ENCODE data around the gene CEP128. TPM values are rescaled to one million over a fixed set of nuclear protein-coding genes. Genes with fewer than 3 reads are reported as not detected.
A peak's percentile ranks its signal among the peaks of the same experiment; 100 is the strongest.

CEP128 gene
- total RNA-seq, 5 donors from 2014 or later (not counting 1 experiment from before 2014, with no cell fraction given), result 12.6 to 24.8 (median 15.2) TPM

- Histone ChIP-seq H3K4me1 (ENCODE audit: control insufficient read depth in 1 of 2, extremely low read depth in 1 of 2, insufficient read depth in 2 of 2, low read length in 2 of 2) (no peaks in the 10 kb centered on the region), H3K27me3 (replicated peaks in 1 of 2; ENCODE audit: control insufficient read depth in 2 of 2, extremely low read depth in 1 of 2, insufficient read depth in 2 of 2, low read length in 1 of 2) (no peaks in the 10 kb centered on the region), H3K27ac (ENCODE audit: low read length) (no peak overlapping the region), H3K4me3 (ENCODE audit: control insufficient read depth in 1 of 2, extremely low read depth in 1 of 2, low read length in 1 of 2) (no peak overlapping the region), H3K9me3 (no peaks in the 10 kb centered on the region), H3K36me3 (ENCODE audit: control insufficient read depth in 2 of 2, extremely low read depth in 1 of 2, insufficient read depth in 1 of 2, low read length in 1 of 2) (no peaks in the 10 kb centered on the region)
- POLR2A ChIA-PET, result interaction anchor here in 1 of 2 donors (0.6 kb wide), 1 partner anchor 57 kb away, joined by 4 read pairs; no protein-coding TSS in a partner anchor
- H3K27ac Mint-ChIP-seq, result no peak overlapping the region
- no peak for DNase-seq
- CTCF ChIA-PET, result no interaction called here
- peaks cover 16 to 49% (median 19%) of the 10 kb centered on the region in 3 donors for H3K9me3 Mint-ChIP-seq
- no peaks in the 10 kb centered on the region for H3K27me3 Mint-ChIP-seq
- peaks cover 55% of the 10 kb centered on the region for H3K36me3 Mint-ChIP-seq
- no peak for ATAC-seq (replicated peaks in 1 of 4)
- no peak overlapping the region for H3K4me3 Mint-ChIP-seq
- no CpG with 5 or more reads among the region's 1 CpG for WGBS (ENCODE audit: insufficient coverage)
- H3K4me1 Mint-ChIP-seq, result no peaks in the 10 kb centered on the region
Measured at GRCh38 chr14:80867091-80867490, 74.4 kb downstream of the CEP128 start.

GRCh38 chr14:80865565-80865964 is 76.0 kb downstream of the CEP128 start:
- H3K36me3 ChIP-seq (ENCODE audit: control insufficient read depth in 2 of 2, extremely low read depth in 1 of 2, insufficient read depth in 1 of 2, low read length in 1 of 2), result no peaks in the 10 kb centered on the region
- 100% methylated on average over 2 of the region's 2 CpGs for WGBS (ENCODE audit: insufficient coverage)
- H3K4me3 ChIP-seq (ENCODE audit: control insufficient read depth in 1 of 2, extremely low read depth in 1 of 2, low read length in 1 of 2), result no peak overlapping the region
- ChIA-PET POLR2A (no interaction called here), CTCF (no interaction called here)
- Mint-ChIP-seq H3K9me3 (peaks cover 13 to 41% (median 18%) of the 10 kb centered on the region in 3 donors), H3K36me3 (peaks cover 48% of the 10 kb centered on the region), H3K27ac (no peak overlapping the region), H3K27me3 (no peaks in the 10 kb centered on the region), H3K4me3 (no peak overlapping the region), H3K4me1 (no peaks in the 10 kb centered on the region)
- ATAC-seq (replicated peaks in 1 of 4), result no peak
- no peak for DNase-seq
- H3K9me3 ChIP-seq, result no peaks in the 10 kb centered on the region
- H3K27me3 ChIP-seq (replicated peaks in 1 of 2; ENCODE audit: control insufficient read depth in 2 of 2, extremely low read depth in 1 of 2, insufficient read depth in 2 of 2, low read length in 1 of 2), result no peaks in the 10 kb centered on the region
- no peaks in the 10 kb centered on the region for H3K4me1 ChIP-seq (ENCODE audit: control insufficient read depth in 1 of 2, extremely low read depth in 1 of 2, insufficient read depth in 2 of 2, low read length in 2 of 2)
- H3K27ac ChIP-seq (ENCODE audit: low read length), result no peak overlapping the region

- Histone ChIP-seq H3K27me3 (replicated peaks in 1 of 2; ENCODE audit: control insufficient read depth in 2 of 2, extremely low read depth in 1 of 2, insufficient read depth in 2 of 2, low read length in 1 of 2) (no peaks in the 10 kb centered on the region), H3K4me3 (ENCODE audit: control insufficient read depth in 1 of 2, extremely low read depth in 1 of 2, low read length in 1 of 2) (no peak overlapping the region), H3K9me3 (no peaks in the 10 kb centered on the region), H3K27ac (ENCODE audit: low read length) (no peak overlapping the region), H3K4me1 (ENCODE audit: control insufficient read depth in 1 of 2, extremely low read depth in 1 of 2, insufficient read depth in 2 of 2, low read length in 2 of 2) (no peaks in the 10 kb centered on the region), H3K36me3 (ENCODE audit: control insufficient read depth in 2 of 2, extremely low read depth in 1 of 2, insufficient read depth in 1 of 2, low read length in 1 of 2) (no peaks in the 10 kb centered on the region)
- H3K4me3 Mint-ChIP-seq, result no peak overlapping the region
- H3K4me1 Mint-ChIP-seq, result no peaks in the 10 kb centered on the region
- no peak for ATAC-seq (replicated peaks in 1 of 4)
- peaks cover 29% of the 10 kb centered on the region for H3K36me3 Mint-ChIP-seq
- no CpG with 5 or more reads among the region's 3 CpGs for WGBS (ENCODE audit: insufficient coverage)
- ChIA-PET CTCF (interaction anchor here in 1 of 2 donors (0.9 kb wide), 1 partner anchor 124 kb away, joined by 3 read pairs; no protein-coding TSS in a partner anchor), POLR2A (no interaction called here)
- H3K27ac Mint-ChIP-seq, result no peak overlapping the region
- no peaks in the 10 kb centered on the region for H3K27me3 Mint-ChIP-seq
- peaks cover 0 to 16% (median 6%) of the 10 kb centered on the region in 3 donors for H3K9me3 Mint-ChIP-seq
- no peak for DNase-seq
Measured at GRCh38 chr14:80862983-80863382, 78.6 kb downstream of the CEP128 start.

GRCh38 chr14:80862541-80862940 is 79.0 kb downstream of the CEP128 start:
- Mint-ChIP-seq H3K4me3 (no peak overlapping the region), H3K9me3 (peaks cover 0 to 12% (median 3%) of the 10 kb centered on the region in 3 donors), H3K27ac (no peak overlapping the region), H3K27me3 (no peaks in the 10 kb centered on the region), H3K36me3 (peaks cover 25% of the 10 kb centered on the region), H3K4me1 (no peaks in the 10 kb centered on the region)
- Histone ChIP-seq H3K27ac (ENCODE audit: low read length) (no peak overlapping the region), H3K9me3 (no peaks in the 10 kb centered on the region), H3K36me3 (ENCODE audit: control insufficient read depth in 2 of 2, extremely low read depth in 1 of 2, insufficient read depth in 1 of 2, low read length in 1 of 2) (no peaks in the 10 kb centered on the region), H3K27me3 (replicated peaks in 1 of 2; ENCODE audit: control insufficient read depth in 2 of 2, extremely low read depth in 1 of 2, insufficient read depth in 2 of 2, low read length in 1 of 2) (no peaks in the 10 kb centered on the region), H3K4me3 (ENCODE audit: control insufficient read depth in 1 of 2, extremely low read depth in 1 of 2, low read length in 1 of 2) (no peak overlapping the region), H3K4me1 (ENCODE audit: control insufficient read depth in 1 of 2, extremely low read depth in 1 of 2, insufficient read depth in 2 of 2, low read length in 2 of 2) (no peaks in the 10 kb centered on the region)
- ATAC-seq (replicated peaks in 1 of 4), result no peak
- ChIA-PET POLR2A (no interaction called here), CTCF (no interaction called here)
- 100% methylated on average over 2 of the region's 5 CpGs for WGBS (ENCODE audit: insufficient coverage)
- DNase-seq, result no peak

GRCh38 chr14:80850197-80850814 is 91.2 kb downstream of the CEP128 start:
- Histone ChIP-seq H3K4me3 (ENCODE audit: control insufficient read depth in 1 of 2, extremely low read depth in 1 of 2, low read length in 1 of 2) (no peak overlapping the region), H3K27me3 (replicated peaks in 1 of 2; ENCODE audit: control insufficient read depth in 2 of 2, extremely low read depth in 1 of 2, insufficient read depth in 2 of 2, low read length in 1 of 2) (no peaks in the 10 kb centered on the region), H3K9me3 (no peaks in the 10 kb centered on the region), H3K4me1 (ENCODE audit: control insufficient read depth in 1 of 2, extremely low read depth in 1 of 2, insufficient read depth in 2 of 2, low read length in 2 of 2) (no peaks in the 10 kb centered on the region), H3K27ac (ENCODE audit: low read length) (no peak overlapping the region), H3K36me3 (ENCODE audit: control insufficient read depth in 2 of 2, extremely low read depth in 1 of 2, insufficient read depth in 1 of 2, low read length in 1 of 2) (no peaks in the 10 kb centered on the region)
- no CpG with 5 or more reads among the region's 4 CpGs for WGBS (ENCODE audit: insufficient coverage)
- Mint-ChIP-seq H3K27ac (no peak overlapping the region), H3K4me1 (no peaks in the 10 kb centered on the region), H3K9me3 (no peaks in the 10 kb centered on the region), H3K36me3 (no peaks in the 10 kb centered on the region), H3K27me3 (no peaks in the 10 kb centered on the region), H3K4me3 (no peak overlapping the region)
- POLR2A ChIA-PET, result no interaction called here
- CTCF ChIA-PET, result interaction anchor here in 1 of 2 donors (0.6 to 1.0 kb wide), 3 partner anchors 8 to 1889 kb away, joined by 3 to 5 read pairs (median 3); no protein-coding TSS in a partner anchor
- DNase-seq, result peak in 1 of 35 experiments; percentile 47
- no peak for ATAC-seq (replicated peaks in 1 of 4)

- POLR2A ChIA-PET, result no interaction called here
- H3K4me1 ChIP-seq (ENCODE audit: control insufficient read depth in 1 of 2, extremely low read depth in 1 of 2, insufficient read depth in 2 of 2, low read length in 2 of 2), result no peaks in the 10 kb centered on the region
- DNase-seq (no peak), ATAC-seq (replicated peaks in 1 of 4) (no peak)
- CTCF ChIA-PET, result no interaction called here
- H3K27me3 ChIP-seq (replicated peaks in 1 of 2; ENCODE audit: control insufficient read depth in 2 of 2, extremely low read depth in 1 of 2, insufficient read depth in 2 of 2, low read length in 1 of 2), result no peaks in the 10 kb centered on the region
- H3K9me3 Mint-ChIP-seq, result no peaks in the 10 kb centered on the region
- no peaks in the 10 kb centered on the region for H3K36me3 ChIP-seq (ENCODE audit: control insufficient read depth in 2 of 2, extremely low read depth in 1 of 2, insufficient read depth in 1 of 2, low read length in 1 of 2)
- no peak overlapping the region for H3K4me3 Mint-ChIP-seq
- WGBS (ENCODE audit: insufficient coverage), result no CpG with 5 or more reads among the region's 2 CpGs
- no peak overlapping the region for H3K27ac ChIP-seq (ENCODE audit: low read length)
- H3K27me3 Mint-ChIP-seq, result no peaks in the 10 kb centered on the region
- no peaks in the 10 kb centered on the region for H3K4me1 Mint-ChIP-seq
- no peak overlapping the region for H3K27ac Mint-ChIP-seq
- no peaks in the 10 kb centered on the region for H3K9me3 ChIP-seq
- H3K4me3 ChIP-seq (ENCODE audit: control insufficient read depth in 1 of 2, extremely low read depth in 1 of 2, low read length in 1 of 2), result no peak overlapping the region
- peaks cover 2% of the 10 kb centered on the region for H3K36me3 Mint-ChIP-seq
Measured at GRCh38 chr14:80847070-80847469, 94.5 kb downstream of the CEP128 start.
